ENCODE results near the gene SEC24D.
A peak's percentile ranks its signal among the peaks of the same experiment; 100 is the strongest.

The SEC24D gene

GRCh38 chr4:118741301-118741855 lies 94.5 kb downstream of the SEC24D start:
- no peak for DNase-seq
- in situ Hi-C loops (cut with HindIII; ENCODE audit: low pct_ligation_motif_present, low pct_unique_long_range_greater_than_20kb, low sequenced_read_pairs): no loop called here

- DNase-seq: peak; percentile 46
- in situ Hi-C loops (cut with HindIII; ENCODE audit: low pct_ligation_motif_present, low pct_unique_long_range_greater_than_20kb, low sequenced_read_pairs): no loop called here
Observed at GRCh38 chr4:118740869-118741268, 95.1 kb downstream of the SEC24D start.

GRCh38 chr4:118739022-118739713 lies 96.8 kb downstream of the SEC24D start:
- in situ Hi-C loops (cut with HindIII; ENCODE audit: low pct_ligation_motif_present, low pct_unique_long_range_greater_than_20kb, low sequenced_read_pairs): no loop called here
- no peak for DNase-seq

- DNase-seq: no peak
- in situ Hi-C loops (cut with HindIII; ENCODE audit: low pct_ligation_motif_present, low pct_unique_long_range_greater_than_20kb, low sequenced_read_pairs): no loop called here
Observed at GRCh38 chr4:118738090-118738489, 97.8 kb downstream of the SEC24D start.

GRCh38 chr4:118736900-118737299 lies 99.0 kb downstream of the SEC24D start:
- in situ Hi-C loops (cut with HindIII; ENCODE audit: low pct_ligation_motif_present, low pct_unique_long_range_greater_than_20kb, low sequenced_read_pairs): no loop called here
- no peak for DNase-seq

- in situ Hi-C loops (cut with HindIII; ENCODE audit: low pct_ligation_motif_present, low pct_unique_long_range_greater_than_20kb, low sequenced_read_pairs): no loop called here
Observed at GRCh38 chr4:118734491-118735205, 101.3 kb downstream of the SEC24D start.

GRCh38 chr4:118732591-118733330 lies 103.2 kb downstream of the SEC24D start:
- in situ Hi-C loops (cut with HindIII; ENCODE audit: low pct_ligation_motif_present, low pct_unique_long_range_greater_than_20kb, low sequenced_read_pairs): no loop called here
- no peak for DNase-seq

More at GRCh38 chr4:118734491-118735205, 101.3 kb downstream of the SEC24D start:
- no peak for DNase-seq

GRCh38 chr4:118730683-118731082 lies 105.2 kb downstream of the SEC24D start:
- no peak for DNase-seq
- in situ Hi-C loops (cut with HindIII; ENCODE audit: low pct_ligation_motif_present, low pct_unique_long_range_greater_than_20kb, low sequenced_read_pairs): no loop called here

- DNase-seq: no peak
- in situ Hi-C loops (cut with HindIII; ENCODE audit: low pct_ligation_motif_present, low pct_unique_long_range_greater_than_20kb, low sequenced_read_pairs): no loop called here
Observed at GRCh38 chr4:118729287-118730286, 106.3 kb downstream of the SEC24D start.

- DNase-seq: no peak
- in situ Hi-C loops (cut with HindIII; ENCODE audit: low pct_ligation_motif_present, low pct_unique_long_range_greater_than_20kb, low sequenced_read_pairs): no loop called here
Observed at GRCh38 chr4:118727360-118727759, 108.6 kb downstream of the SEC24D start.

- in situ Hi-C loops (cut with HindIII; ENCODE audit: low pct_ligation_motif_present, low pct_unique_long_range_greater_than_20kb, low sequenced_read_pairs): no loop called here
- no peak for DNase-seq
Observed at GRCh38 chr4:118723369-118723768, 112.6 kb downstream of the SEC24D start.

- in situ Hi-C loops (cut with HindIII; ENCODE audit: low pct_ligation_motif_present, low pct_unique_long_range_greater_than_20kb, low sequenced_read_pairs): no loop called here
- no peak for DNase-seq
Observed at GRCh38 chr4:118721752-118722151, 114.2 kb downstream of the SEC24D start.

- in situ Hi-C loops (cut with HindIII; ENCODE audit: low pct_ligation_motif_present, low pct_unique_long_range_greater_than_20kb, low sequenced_read_pairs): no loop called here
- DNase-seq: no peak
Observed at GRCh38 chr4:118718511-118719170, 117.3 kb downstream of the SEC24D start.

- in situ Hi-C loops (cut with HindIII; ENCODE audit: low pct_ligation_motif_present, low pct_unique_long_range_greater_than_20kb, low sequenced_read_pairs): no loop called here
- no peak for DNase-seq
Observed at GRCh38 chr4:118716304-118716703, 119.6 kb downstream of the SEC24D start.

- DNase-seq: no peak
- in situ Hi-C loops (cut with HindIII; ENCODE audit: low pct_ligation_motif_present, low pct_unique_long_range_greater_than_20kb, low sequenced_read_pairs): no loop called here
Observed at GRCh38 chr4:118714682-118715081, 121.2 kb downstream of the SEC24D start.

GRCh38 chr4:118712872-118713271 lies 123.1 kb downstream of the SEC24D start:
- in situ Hi-C loops (cut with HindIII; ENCODE audit: low pct_ligation_motif_present, low pct_unique_long_range_greater_than_20kb, low sequenced_read_pairs): no loop called here
- DNase-seq: no peak

- in situ Hi-C loops (cut with HindIII; ENCODE audit: low pct_ligation_motif_present, low pct_unique_long_range_greater_than_20kb, low sequenced_read_pairs): no loop called here
- no peak for DNase-seq
Observed at GRCh38 chr4:118711052-118711451, 124.9 kb downstream of the SEC24D start.

- DNase-seq: no peak
- in situ Hi-C loops (cut with HindIII; ENCODE audit: low pct_ligation_motif_present, low pct_unique_long_range_greater_than_20kb, low sequenced_read_pairs): no loop called here
Observed at GRCh38 chr4:118703118-118703517, 132.8 kb downstream of the SEC24D start.
